HL-60 (cell line): Measurements from ENCODE around the gene NF1.

Experiments
- POLR2AphosphoS5 ChIP-seq: IDR thresholded peaks from 2 replicates; pipeline ENCODE4 v1.6.1; 2012; ENCODE audit warnings: low read depth
- SPI1 ChIP-seq: IDR thresholded peaks from 2 replicates; pipeline ENCODE4 v1.6.1; 2012; ENCODE audit warnings: low read depth, mild to moderate bottlenecking, borderline replicate concordance
- TF ChIP-seq, protein P1 (sequence below): IDR thresholded peaks from one replicate; pipeline ENCODE4 v1.5.1; 2011; ENCODE audit warnings: low read length, control low read depth, inconsistent platforms; ENCODE audit not compliant: insufficient read depth
- TF ChIP-seq, protein P2 (sequence below): IDR thresholded peaks from 2 replicates; pipeline ENCODE4 v1.6.1; 2012; ENCODE audit warnings: low read depth; ENCODE audit not compliant: insufficient replicate concordance

DNA sequence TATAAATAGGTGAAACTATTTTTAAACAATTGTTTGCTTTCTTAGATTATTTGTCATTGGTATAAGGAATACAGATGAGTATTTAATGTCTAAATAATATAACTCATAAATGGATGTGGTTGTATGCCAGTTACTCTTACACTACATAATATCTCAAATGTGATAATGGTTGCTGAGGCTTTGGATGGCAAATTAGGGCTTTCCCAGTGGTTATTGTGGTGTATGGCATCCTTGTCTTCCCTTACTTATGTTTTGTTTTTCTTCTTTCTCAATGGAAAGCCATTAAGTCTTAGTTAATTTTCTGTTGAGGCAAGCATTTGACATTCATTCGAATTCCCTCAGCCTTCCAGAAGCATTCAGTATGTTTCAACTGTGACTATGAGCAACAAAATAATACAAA, 191.8 kb downstream of the NF1 start:
- TF ChIP-seq, protein P1, sequence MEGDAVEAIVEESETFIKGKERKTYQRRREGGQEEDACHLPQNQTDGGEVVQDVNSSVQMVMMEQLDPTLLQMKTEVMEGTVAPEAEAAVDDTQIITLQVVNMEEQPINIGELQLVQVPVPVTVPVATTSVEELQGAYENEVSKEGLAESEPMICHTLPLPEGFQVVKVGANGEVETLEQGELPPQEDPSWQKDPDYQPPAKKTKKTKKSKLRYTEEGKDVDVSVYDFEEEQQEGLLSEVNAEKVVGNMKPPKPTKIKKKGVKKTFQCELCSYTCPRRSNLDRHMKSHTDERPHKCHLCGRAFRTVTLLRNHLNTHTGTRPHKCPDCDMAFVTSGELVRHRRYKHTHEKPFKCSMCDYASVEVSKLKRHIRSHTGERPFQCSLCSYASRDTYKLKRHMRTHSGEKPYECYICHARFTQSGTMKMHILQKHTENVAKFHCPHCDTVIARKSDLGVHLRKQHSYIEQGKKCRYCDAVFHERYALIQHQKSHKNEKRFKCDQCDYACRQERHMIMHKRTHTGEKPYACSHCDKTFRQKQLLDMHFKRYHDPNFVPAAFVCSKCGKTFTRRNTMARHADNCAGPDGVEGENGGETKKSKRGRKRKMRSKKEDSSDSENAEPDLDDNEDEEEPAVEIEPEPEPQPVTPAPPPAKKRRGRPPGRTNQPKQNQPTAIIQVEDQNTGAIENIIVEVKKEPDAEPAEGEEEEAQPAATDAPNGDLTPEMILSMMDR = no peak
- TF ChIP-seq POLR2AphosphoS5 = no peak
- no peak for TF ChIP-seq SPI1
- TF ChIP-seq, protein P2, sequence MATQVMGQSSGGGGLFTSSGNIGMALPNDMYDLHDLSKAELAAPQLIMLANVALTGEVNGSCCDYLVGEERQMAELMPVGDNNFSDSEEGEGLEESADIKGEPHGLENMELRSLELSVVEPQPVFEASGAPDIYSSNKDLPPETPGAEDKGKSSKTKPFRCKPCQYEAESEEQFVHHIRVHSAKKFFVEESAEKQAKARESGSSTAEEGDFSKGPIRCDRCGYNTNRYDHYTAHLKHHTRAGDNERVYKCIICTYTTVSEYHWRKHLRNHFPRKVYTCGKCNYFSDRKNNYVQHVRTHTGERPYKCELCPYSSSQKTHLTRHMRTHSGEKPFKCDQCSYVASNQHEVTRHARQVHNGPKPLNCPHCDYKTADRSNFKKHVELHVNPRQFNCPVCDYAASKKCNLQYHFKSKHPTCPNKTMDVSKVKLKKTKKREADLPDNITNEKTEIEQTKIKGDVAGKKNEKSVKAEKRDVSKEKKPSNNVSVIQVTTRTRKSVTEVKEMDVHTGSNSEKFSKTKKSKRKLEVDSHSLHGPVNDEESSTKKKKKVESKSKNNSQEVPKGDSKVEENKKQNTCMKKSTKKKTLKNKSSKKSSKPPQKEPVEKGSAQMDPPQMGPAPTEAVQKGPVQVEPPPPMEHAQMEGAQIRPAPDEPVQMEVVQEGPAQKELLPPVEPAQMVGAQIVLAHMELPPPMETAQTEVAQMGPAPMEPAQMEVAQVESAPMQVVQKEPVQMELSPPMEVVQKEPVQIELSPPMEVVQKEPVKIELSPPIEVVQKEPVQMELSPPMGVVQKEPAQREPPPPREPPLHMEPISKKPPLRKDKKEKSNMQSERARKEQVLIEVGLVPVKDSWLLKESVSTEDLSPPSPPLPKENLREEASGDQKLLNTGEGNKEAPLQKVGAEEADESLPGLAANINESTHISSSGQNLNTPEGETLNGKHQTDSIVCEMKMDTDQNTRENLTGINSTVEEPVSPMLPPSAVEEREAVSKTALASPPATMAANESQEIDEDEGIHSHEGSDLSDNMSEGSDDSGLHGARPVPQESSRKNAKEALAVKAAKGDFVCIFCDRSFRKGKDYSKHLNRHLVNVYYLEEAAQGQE = no peak
